Heart left ventricle (tissue), 13 donors: ENCODE data around the gene TADA2A.

Source experiments
- POLR2A ChIP-seq, 2 donors: fragments of 450-650 bp; IDR thresholded peaks; one replicate each; pipeline ENCODE4 v1.6.1; 2017; ENCODE audit warnings: antibody characterized with exemption in 2 of 2, mild to moderate bottlenecking in 2 of 2, moderate library complexity in 2 of 2
- TF ChIP-seq, protein P1 (sequence below), 12 donors: fragments of 200-600 bp; sonication (generic) in 4 of 12; IDR thresholded peaks; one replicate each; pipeline versions ENCODE4 v1.5.0 to v1.8.0; 2018 to 2022; ENCODE audit warnings: antibody characterized with exemption in 12 of 12, mild to moderate bottlenecking in 5 of 12
- donor health status: ischemic (EF 13 %, LVEDD 7.1; RV severe dilation, severe dysfunction).
- donor health status: DM: no; HTN: yes; CAD: no.
- donor health status: DM: no; HTN: no; CAD: no.
- donor health status: ischemic (EF 25% LVEDD 6.9; RV normal size, moderate dysfunction).
- donor health status: ischemic (EF 25% LVEDD 5.7; RV mildly dilated, moderate dysfunction).
- donor health status: ischemic (EF 35%, LVEDD 5.7; RV mildly dilated, moderate dysfunction).
- donor health status: nonischemic (EF 11% LVEDD 7.7; RV severe dilation, severe dysfunction).
- donor health status: DM: yes; HTN: yes; CAD: no.
- donor health status: PGD.
- donor health status: ischemic (EF 29% LVEDD 5.4; RV normal size, mild dysfunction).
- donor health status: nonischemic (EF 23%, LVEDD 6.1; RV moderate dilation, normal function).

DNA sequence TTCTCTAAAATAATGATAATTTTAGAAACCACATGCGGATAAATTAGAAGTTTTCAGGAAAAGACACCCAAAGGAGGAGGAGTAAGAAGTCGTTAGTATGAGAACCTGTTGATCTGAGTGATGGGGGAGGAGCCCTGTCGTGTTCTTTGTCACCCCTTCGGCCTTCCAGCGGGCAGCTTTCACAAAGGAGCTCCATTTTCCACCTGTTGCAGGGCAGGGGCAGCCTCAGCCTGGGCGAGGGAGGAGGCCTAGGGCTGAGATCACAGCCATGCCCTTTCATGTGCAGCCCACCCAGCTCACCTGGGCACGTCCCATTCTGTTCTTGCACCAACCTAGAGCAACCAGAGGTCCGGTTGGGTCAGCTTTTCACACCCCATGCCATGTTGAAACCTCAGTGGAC is 88.3 kb downstream of the TADA2A start:
- TF ChIP-seq, protein P1, sequence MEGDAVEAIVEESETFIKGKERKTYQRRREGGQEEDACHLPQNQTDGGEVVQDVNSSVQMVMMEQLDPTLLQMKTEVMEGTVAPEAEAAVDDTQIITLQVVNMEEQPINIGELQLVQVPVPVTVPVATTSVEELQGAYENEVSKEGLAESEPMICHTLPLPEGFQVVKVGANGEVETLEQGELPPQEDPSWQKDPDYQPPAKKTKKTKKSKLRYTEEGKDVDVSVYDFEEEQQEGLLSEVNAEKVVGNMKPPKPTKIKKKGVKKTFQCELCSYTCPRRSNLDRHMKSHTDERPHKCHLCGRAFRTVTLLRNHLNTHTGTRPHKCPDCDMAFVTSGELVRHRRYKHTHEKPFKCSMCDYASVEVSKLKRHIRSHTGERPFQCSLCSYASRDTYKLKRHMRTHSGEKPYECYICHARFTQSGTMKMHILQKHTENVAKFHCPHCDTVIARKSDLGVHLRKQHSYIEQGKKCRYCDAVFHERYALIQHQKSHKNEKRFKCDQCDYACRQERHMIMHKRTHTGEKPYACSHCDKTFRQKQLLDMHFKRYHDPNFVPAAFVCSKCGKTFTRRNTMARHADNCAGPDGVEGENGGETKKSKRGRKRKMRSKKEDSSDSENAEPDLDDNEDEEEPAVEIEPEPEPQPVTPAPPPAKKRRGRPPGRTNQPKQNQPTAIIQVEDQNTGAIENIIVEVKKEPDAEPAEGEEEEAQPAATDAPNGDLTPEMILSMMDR (IDR thresholded peaks at IDR 0.05), result no peak
- no peak for TF ChIP-seq POLR2A (IDR thresholded peaks at IDR 0.05)
